VCaP (cell line): ENCODE data around the gene SOAT2.

Experiments used
- H3K27ac ChIP-seq: fragments of 450-650 bp; 2 replicates; pipeline ENCODE4 v1.5.1; 2017
- CTCF ChIP-seq: fragments of 450-650 bp; conservative IDR thresholded peaks from 2 replicates; pipeline ENCODE4 v1.5.1; 2017; ENCODE audit warnings: mild to moderate bottlenecking, moderate library complexity

SOAT2 gene

DNA sequence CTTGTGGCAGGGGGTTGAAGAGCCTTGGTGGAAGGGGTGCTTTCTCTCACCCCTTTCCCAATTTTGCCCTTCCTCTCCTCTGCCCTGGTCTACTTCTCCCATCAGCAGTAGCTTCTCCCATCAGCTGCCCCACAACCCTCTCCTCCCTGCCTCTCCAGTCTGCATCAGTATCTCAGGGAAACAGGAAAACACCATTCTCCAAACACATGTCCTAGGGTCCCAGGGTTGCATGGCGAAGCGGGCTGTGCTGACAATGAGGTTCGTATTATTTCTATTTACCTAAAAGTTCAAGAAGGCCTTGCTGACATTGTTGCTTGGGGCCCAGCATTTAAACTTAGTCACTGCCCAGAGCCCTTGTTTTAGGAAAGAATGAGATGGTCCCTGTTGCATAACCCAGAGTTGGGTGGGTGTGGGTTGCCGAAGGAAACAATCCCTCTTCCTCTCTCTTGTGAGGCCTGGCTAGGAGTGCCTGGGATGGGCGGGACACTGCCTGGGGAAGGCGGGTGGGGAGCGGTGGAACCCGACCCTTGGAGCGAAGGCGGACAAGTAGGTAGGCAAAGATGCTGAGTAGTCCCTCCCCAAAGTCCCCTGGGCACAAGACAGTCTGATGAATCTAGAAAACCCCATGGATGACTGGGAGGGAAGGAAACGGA, 7.1 kb upstream of the SOAT2 start:
- TF ChIP-seq CTCF, result no peak

GRCh38 chr12:53096759-53097158, 6.5 kb upstream of the SOAT2 start:
- TF ChIP-seq CTCF, result no peak
- H3K27ac ChIP-seq, result no peak overlapping the region; the same call in 1 of the 2 replicates

More for the DNA sequence above, 7.1 kb upstream of the SOAT2 start:
- no peak overlapping the region for H3K27ac ChIP-seq

- H3K27ac ChIP-seq, result peak overlapping the region; percentile 45; the same call in 1 of the 2 replicates
- TF ChIP-seq CTCF, result no peak
Observed at GRCh38 chr12:53097207-53097563, 6.1 kb upstream of the SOAT2 start.

- peak within 1 kb of the TSS; percentile 45; the same call in 1 of the 2 replicates for H3K27ac ChIP-seq
- TF ChIP-seq CTCF, result no peak
Observed at GRCh38 chr12:53097564-53098353, 5.5 kb upstream of the SOAT2 start, which contains the start of gene IGFBP6. Gene IGFBP6 (plus strand): TSS chr12:53097667. CDS start chr12:53097718, 51 bp downstream.

DNA sequence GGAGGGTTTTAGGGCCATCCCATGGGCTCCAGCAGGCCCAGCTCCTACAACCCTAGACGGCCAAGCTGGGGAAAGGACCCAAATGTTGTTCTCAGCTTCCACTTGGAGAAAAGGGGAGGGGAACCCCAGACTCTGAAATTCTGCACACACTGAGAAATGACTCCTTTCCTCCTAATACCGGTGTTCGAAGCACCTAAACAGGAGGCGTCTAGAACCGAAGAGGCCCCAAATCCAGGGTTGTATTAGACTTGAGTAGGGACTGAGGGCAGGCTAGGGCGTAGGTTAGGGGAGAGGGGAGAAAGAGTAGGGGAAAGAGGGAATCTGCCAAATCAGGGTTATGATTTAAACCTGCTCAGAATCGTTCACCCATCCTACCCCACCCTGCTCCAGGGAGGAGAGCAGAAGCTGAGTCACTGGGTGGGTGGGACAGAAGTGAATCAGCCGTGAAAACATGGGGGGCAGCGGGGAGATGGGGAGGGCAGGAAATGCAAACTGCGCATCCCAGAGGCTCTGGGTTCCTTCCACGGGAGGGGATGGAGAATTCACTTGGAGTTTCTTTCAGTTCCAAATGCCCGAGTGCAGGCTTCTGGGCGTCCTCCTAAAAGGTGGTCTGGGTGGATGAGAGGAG, 4.8 kb upstream of the SOAT2 start:
- H3K27ac ChIP-seq, result peak overlapping the region; percentile 45; the same call in 1 of the 2 replicates
- TF ChIP-seq CTCF, result no peak

GRCh38 chr12:53099071-53099882, 4.0 kb upstream of the SOAT2 start:
- no peak overlapping the region for H3K27ac ChIP-seq
- peak; percentile 98 for TF ChIP-seq CTCF
